Endothelial cell of umbilical vein (primary cell): ENCODE data around the gene MPST. TPM values are rescaled to one million over a fixed set of nuclear protein-coding genes. Genes with fewer than 3 reads are reported as not detected.

ENCODE experiments used
- BruUV-seq: library from RNA; stranded (reverse); fragments of 400-500 nt; replicated peaks from 2 replicates; lab custom pipeline; 2021; lab: Mats Ljungman, UMichigan
- CTCF ChIA-PET: fragments of 300-600, 350-600 bp; sonication (Branson Sonifier 250); formaldehyde crosslinking; loops from one replicate; lab custom pipeline; 2021; ENCODE audit warnings: antibody characterized with exemption, inconsistent platforms; lab: Charles Lee
- POLR2A ChIA-PET: fragments of 300-600, 350-600 bp; sonication (Branson Sonifier 250); formaldehyde crosslinking; loops from one replicate; lab custom pipeline; 2021; ENCODE audit warnings: antibody characterized with exemption, inconsistent platforms; lab: Charles Lee
- DNase-seq: peaks from one replicate; pipeline ENCODE4 v3.0.0-alpha.2; 2011; ENCODE audit warnings: low read depth, low spot score
- FAIRE-seq: peaks from 2 replicates; lab custom pipeline; 2011; peaks lifted over from hg19 to GRCh38; lab: Jason Lieb, UNC
- H2AFZ ChIP-seq: 2 replicates; pipeline ENCODE4 v1.6.0; 2012; ENCODE audit warnings: low read depth, low read length, control low read depth, inconsistent platforms
- H3K27ac ChIP-seq: 2 replicates; pipeline ENCODE4 v1.5.1; 2011; ENCODE audit warnings: low read depth, mild to moderate bottlenecking, control low read depth, low read length, moderate library complexity; ENCODE audit not compliant: insufficient read depth
- H3K27me3 ChIP-seq, 2 experiments: 2 replicates each; pipeline versions ENCODE4 v1.6.0 to v1.6.1; 2011; ENCODE audit warnings: low read length in 2 of 2, mixed read lengths in 1 of 2; ENCODE audit not compliant: control insufficient read depth in 2 of 2, insufficient read depth in 2 of 2
- H3K36me3 ChIP-seq, 2 experiments: 2 replicates in 1 of 2; 3 replicates in 1 of 2; pipeline ENCODE4 v1.5.1; 2011; ENCODE audit warnings: low read length in 2 of 2, mild to moderate bottlenecking in 1 of 2, moderate library complexity in 1 of 2; ENCODE audit not compliant: control insufficient read depth in 2 of 2, insufficient read depth in 2 of 2; ENCODE audit errors: extremely low read depth in 1 of 2
- H3K4me1 ChIP-seq: 3 replicates; pipeline ENCODE4 v1.5.1; 2011; ENCODE audit warnings: mild to moderate bottlenecking, low read length; ENCODE audit not compliant: control insufficient read depth, insufficient read depth; ENCODE audit errors: extremely low read depth
- H3K4me2 ChIP-seq: 2 replicates; pipeline ENCODE4 v1.6.1; 2011; ENCODE audit warnings: low read length, control low read depth, mixed read lengths; ENCODE audit not compliant: insufficient read depth
- H3K4me3 ChIP-seq, 3 experiments: fragments of 200-600 bp in 1 of 3; sonication (generic), shearing (Covaris generic) in 1 of 3; replicated peaks in 1 of 3; 2 replicates each; pipeline ENCODE4 v1.5.1; 2011 to 2016; ENCODE audit warnings: control low read depth in 3 of 3, low read length in 3 of 3, mild to moderate bottlenecking in 2 of 3, inconsistent platforms in 1 of 3, low read depth in 1 of 3, moderate library complexity in 1 of 3; ENCODE audit not compliant: insufficient read depth in 1 of 3
- H3K79me2 ChIP-seq: 2 replicates; pipeline ENCODE4 v1.6.0; 2012; ENCODE audit warnings: low read length, inconsistent platforms; ENCODE audit not compliant: control insufficient read depth, insufficient read depth
- H3K9ac ChIP-seq: replicated peaks from 2 replicates; pipeline ENCODE3; 2011; ENCODE audit warnings: low read length, control low read depth; ENCODE audit not compliant: insufficient read depth; ENCODE audit errors: extremely low read depth
- H3K9me1 ChIP-seq: replicated peaks from 3 replicates; pipeline ENCODE4 v1.6.0; 2011; ENCODE audit warnings: mild to moderate bottlenecking, low read length; ENCODE audit not compliant: control insufficient read depth, insufficient read depth; ENCODE audit errors: extremely low read depth
- H3K9me3 ChIP-seq: replicated peaks from 2 replicates; pipeline ENCODE4 v1.5.1; 2012; ENCODE audit warnings: low read length, inconsistent platforms; ENCODE audit not compliant: control insufficient read depth, insufficient read depth
- H4K20me1 ChIP-seq: replicated peaks from 2 replicates; pipeline ENCODE3; 2011; ENCODE audit warnings: mild to moderate bottlenecking, low read length; ENCODE audit not compliant: control insufficient read depth, insufficient read depth; ENCODE audit errors: extremely low read depth
- CTCF ChIP-seq, 2 donors: IDR thresholded peaks; 1 replicate in 1 of 2; 2 replicates in 1 of 2; pipeline ENCODE4 v1.5.1; 2011; ENCODE audit warnings: low read length in 2 of 2, mild to moderate bottlenecking in 2 of 2, moderate library complexity in 2 of 2, control low read depth in 1 of 2, inconsistent platforms in 1 of 2, low read depth in 1 of 2; ENCODE audit not compliant: insufficient read depth in 1 of 2; ENCODE audit errors: extremely low read depth in 1 of 2
- EZH2 ChIP-seq: IDR thresholded peaks from 2 replicates; pipeline ENCODE4 v1.6.1; 2012; ENCODE audit warnings: borderline replicate concordance, low read depth, mild to moderate bottlenecking, moderate library complexity, low read length, inconsistent platforms; ENCODE audit not compliant: severe bottlenecking
- FOS ChIP-seq: IDR thresholded peaks from 2 replicates; pipeline ENCODE4 v1.6.1; 2011; ENCODE audit warnings: mild to moderate bottlenecking, low read length, moderate library complexity, borderline replicate concordance; ENCODE audit not compliant: insufficient read depth
- GATA2 ChIP-seq: IDR thresholded peaks from 2 replicates; pipeline ENCODE4 v1.7.0; 2011; ENCODE audit warnings: low read depth, mild to moderate bottlenecking, moderate library complexity, mixed read lengths, low read length; ENCODE audit not compliant: insufficient read length, insufficient read depth
- JUN ChIP-seq: IDR thresholded peaks from 2 replicates; pipeline ENCODE4 v1.6.1; 2011; ENCODE audit warnings: borderline replicate concordance, low read depth; ENCODE audit not compliant: insufficient read length, insufficient read depth
- MAX ChIP-seq: IDR thresholded peaks from 2 replicates; pipeline ENCODE4 v1.6.1; 2011; ENCODE audit not compliant: insufficient read depth, insufficient read length
- MYC ChIP-seq: IDR thresholded peaks from one replicate; pipeline ENCODE4 v1.6.1; 2011; ENCODE audit warnings: mild to moderate bottlenecking, low read depth, low read length
- POLR2A ChIP-seq: IDR thresholded peaks from 2 replicates; pipeline ENCODE4 v1.6.1; 2012; ENCODE audit warnings: low read depth, mild to moderate bottlenecking, control low read depth, low read length
- POLR2AphosphoS5 ChIP-seq: IDR thresholded peaks from 2 replicates; pipeline ENCODE4 v1.6.1; 2012; ENCODE audit warnings: low read depth, mild to moderate bottlenecking, control low read depth, low read length, moderate library complexity; ENCODE audit not compliant: insufficient read depth
- dilution Hi-C: fragments of 300-500 bp; cut with MboI; formaldehyde crosslinking; loops from one replicate; pipeline ENCODE4 v1.15.0; 2019; ENCODE audit warnings: low sequenced_read_pairs; ENCODE audit not compliant: extremely low pct_ligation_motif_present
- intact Hi-C: fragments of 100-400 bp; cut with micrococcal nuclease; formaldehyde crosslinking; loops from one replicate; pipeline ENCODE4 v1.10.0; 2022
- polyA plus RNA-seq, 4 experiments: library from polyadenylated mRNA; depleted of rRNA in 3 of 4; stranded (reverse) in 3 of 4; unstranded in 1 of 4; fragments of >200 nt; gene quantifications; 2 replicates each; pipeline versions ENCODE4 v1.2.1 to v1.2.3, GENCODE V29; 2011 to 2012; ENCODE audit warnings: missing spikeins in 1 of 4
- total RNA-seq: library from RNA; stranded (reverse); gene quantifications from 2 replicates; pipeline ENCODE4 v1.2.3, GENCODE V29; 2021

The MPST gene
- total and polyA plus RNA-seq, 2 donors (not counting 3 experiments of a cell fraction or from before 2014, with no cell fraction given), result 93.2 to 124 TPM

GRCh38 chr22:37065180-37065579 lies 45.6 kb downstream of the MPST start:
- H4K20me1 ChIP-seq, result no peaks in the 10 kb centered on the region
- no peak overlapping the region for H3K9ac ChIP-seq
- no peak overlapping the region for H3K4me2 ChIP-seq
- FAIRE-seq (no peak), DNase-seq (no peak)
- no peak for TF ChIP-seq EZH2
- TF ChIP-seq GATA2, result no peak
- no peak for TF ChIP-seq MYC
- TF ChIP-seq FOS, result no peak
- no peak for TF ChIP-seq POLR2A
- TF ChIP-seq MAX, result no peak
- no peak for TF ChIP-seq POLR2AphosphoS5
- TF ChIP-seq JUN, result no peak
- TF ChIP-seq CTCF (IDR thresholded peaks at IDR 0.05; ENCODE audit: extremely low read depth in 1 of 2, insufficient read depth in 1 of 2, low read depth in 1 of 2, low read length in 2 of 2), result no peak
- intact Hi-C loops (no loop called here), dilution Hi-C loops (no loop called here)
- H3K4me1 ChIP-seq, result no peaks in the 10 kb centered on the region
- peaks cover 13 to 15% of the 10 kb centered on the region in 2 experiments for H3K27me3 ChIP-seq
- H2AFZ ChIP-seq, result no peak overlapping the region
- ChIA-PET POLR2A (no interaction called here), CTCF (interaction anchor here (2.0 kb wide), 1 partner anchor 22 kb away, joined by 4 read pairs; no protein-coding TSS in a partner anchor)
- H3K36me3 ChIP-seq, result peaks cover 0 to 9% of the 10 kb centered on the region in 2 experiments
- no peaks in the 10 kb centered on the region for H3K9me3 ChIP-seq
- no TSS peak for BruUV-seq
- no peaks in the 10 kb centered on the region for H3K79me2 ChIP-seq
- H3K4me3 ChIP-seq, result no peak overlapping the region
- H3K27ac ChIP-seq, result no peak overlapping the region
- no peaks in the 10 kb centered on the region for H3K9me1 ChIP-seq
